HCT116 (cell line): ENCODE results near the gene MAGT1. TPM values are rescaled to one million over a fixed set of nuclear protein-coding genes. Genes with fewer than 3 reads are reported as not detected.
A peak's percentile ranks its signal among the peaks of the same experiment; 100 is the strongest.
"Not testable (repeated sequence)": the region's sequence is repeated elsewhere in the genome, so short reads cannot be mapped to it uniquely, and the experiment has no call there.

Source experiments
- ATAC-seq: fragments of 200-7000 bp; cut with Tn5 transposase; 2 replicates; pipeline ENCODE4 v1.9.1; 2020; ENCODE audit warnings: mild to moderate bottlenecking, moderate library complexity
- Bru-seq: library from RNA; stranded (reverse); fragments of 400-500 nt; gene quantifications from one replicate; lab custom pipeline; 2021; lab: Mats Ljungman, UMichigan
- BruChase-seq, 2 experiments: library from RNA; stranded (reverse); fragments of 400-500 nt; gene quantifications; one replicate each; lab custom pipeline; 2021; lab: Mats Ljungman, UMichigan
- BruUV-seq: library from RNA; stranded (reverse); fragments of 400-500 nt; replicated peaks from 2 replicates; lab custom pipeline; 2021; lab: Mats Ljungman, UMichigan
- CTCF ChIA-PET: fragments of 300-600 bp; sonication (Branson Sonifier 250); formaldehyde crosslinking; loops from one replicate; lab custom pipeline; 2021; ENCODE audit warnings: antibody characterized with exemption; lab: Charles Lee
- POLR2A ChIA-PET: fragments of 300-600, 350-600 bp; sonication (Branson Sonifier 250); formaldehyde crosslinking; loops from one replicate; lab custom pipeline; 2021; ENCODE audit warnings: antibody characterized with exemption; lab: Charles Lee
- RAD21 ChIA-PET, 2 experiments: fragments of 300-600 bp; sonication (Branson Sonifier 250); formaldehyde crosslinking; loops; one replicate each; lab custom pipeline; 2023; ENCODE audit warnings: low total read pairs in 2 of 2; ENCODE audit not compliant: uncharacterized antibody in 2 of 2, unreplicated experiment in 2 of 2, low non-redundant PET in 1 of 2; lab: Charles Lee
- DNase-seq: peaks from one replicate; pipeline ENCODE4 v3.0.0-alpha.2; 2010; ENCODE audit warnings: low read depth, low spot score
- H2AFZ ChIP-seq: fragments of 200-600 bp; shearing (Covaris generic), sonication (generic); 2 replicates; pipeline ENCODE4 v1.6.1; 2017; ENCODE audit warnings: low read depth, mixed run types, mixed read lengths, antibody characterized with exemption, low read length; ENCODE audit not compliant: poor library complexity, severe bottlenecking
- H3K27ac ChIP-seq: 2 replicates; pipeline ENCODE4 v1.5.1; 2012; ENCODE audit warnings: low read depth, low read length
- H3K27me3 ChIP-seq: fragments of 200-600 bp; sonication (generic); 2 replicates; pipeline ENCODE4 v1.6.1; 2016; ENCODE audit warnings: mixed run types, low read length, mixed read lengths; ENCODE audit not compliant: insufficient read depth
- H3K36me3 ChIP-seq, 2 experiments: fragments of 200-500 bp in 1 of 2; fragments of 200-600 bp in 1 of 2; sonication (Bioruptor generic) in 1 of 2; sonication (generic) in 1 of 2; 2 replicates each; pipeline versions ENCODE4 v1.5.1 to v1.6.1; 2014 to 2016; ENCODE audit warnings: low read length in 2 of 2, inconsistent platforms in 1 of 2, mixed read lengths in 1 of 2, mixed run types in 1 of 2; ENCODE audit not compliant: insufficient read depth in 2 of 2, control insufficient read depth in 1 of 2
- H3K4me1 ChIP-seq, 2 experiments: fragments of 200-600 bp in 1 of 2; sonication (generic) in 1 of 2; 2 replicates each; pipeline versions ENCODE4 v1.5.1 to v1.6.1; 2012 to 2017; ENCODE audit warnings: low read length in 2 of 2, inconsistent platforms in 1 of 2, mild to moderate bottlenecking in 1 of 2, mixed read lengths in 1 of 2, mixed run types in 1 of 2, moderate library complexity in 1 of 2; ENCODE audit not compliant: insufficient read depth in 2 of 2, control insufficient read depth in 1 of 2
- H3K4me2 ChIP-seq: fragments of 200-600 bp; sonication (generic); 2 replicates; pipeline ENCODE4 v1.6.1; 2017; ENCODE audit warnings: mixed run types, low read length, mixed read lengths
- H3K4me3 ChIP-seq, 2 experiments: fragments of 200-600 bp in 1 of 2; sonication (generic) in 1 of 2; replicated peaks in 1 of 2; 2 replicates each; pipeline ENCODE4 v1.5.1; 2011 to 2016; ENCODE audit warnings: low read length in 2 of 2, control low read depth in 1 of 2, low read depth in 1 of 2, mild to moderate bottlenecking in 1 of 2, mixed read lengths in 1 of 2, mixed run types in 1 of 2
- H3K79me2 ChIP-seq: fragments of 200-600 bp; sonication (generic); 2 replicates; pipeline ENCODE4 v1.6.1; 2017; ENCODE audit warnings: mild to moderate bottlenecking, mixed run types, low read length, moderate library complexity, mixed read lengths; ENCODE audit not compliant: insufficient read depth
- H3K9ac ChIP-seq: fragments of 200-600 bp; sonication (generic); 2 replicates; pipeline ENCODE4 v1.6.1; 2016; ENCODE audit warnings: low read length, mixed read lengths
- H3K9me2 ChIP-seq: fragments of 200-600 bp; sonication (generic), shearing (Covaris generic); 2 replicates; pipeline ENCODE4 v1.6.1; 2017; ENCODE audit warnings: mixed run types, mild to moderate bottlenecking, moderate library complexity; ENCODE audit not compliant: insufficient read depth
- H3K9me3 ChIP-seq, 2 experiments: fragments of 200-500 bp in 1 of 2; fragments of 200-600 bp in 1 of 2; sonication (Bioruptor generic) in 1 of 2; sonication (generic) in 1 of 2; 2 replicates each; pipeline ENCODE4 v1.6.1; 2014 to 2017; ENCODE audit warnings: low read length in 2 of 2, mixed read lengths in 2 of 2, inconsistent platforms in 1 of 2, low read depth in 1 of 2, mild to moderate bottlenecking in 1 of 2, mixed run types in 1 of 2, moderate library complexity in 1 of 2; ENCODE audit not compliant: control insufficient read depth in 1 of 2, insufficient read depth in 1 of 2
- H4K20me1 ChIP-seq: fragments of 200-600 bp; sonication (generic), shearing (Covaris generic); 2 replicates; pipeline ENCODE4 v1.6.1; 2017; ENCODE audit warnings: mixed run types, mild to moderate bottlenecking, moderate library complexity; ENCODE audit not compliant: insufficient read depth
- CBX3 ChIP-seq: IDR thresholded peaks from 2 replicates; pipeline ENCODE4 v1.6.1; 2012; ENCODE audit warnings: low read depth
- EZH2 ChIP-seq: fragments of 200-600 bp; sonication (generic); IDR thresholded peaks from 2 replicates; pipeline ENCODE4 v1.6.1; 2017; ENCODE audit warnings: antibody characterized with exemption, mixed run types
- EZH2phosphoT487 ChIP-seq: fragments of 200-600 bp; IDR thresholded peaks from 2 replicates; pipeline ENCODE4 v1.6.1; 2018; ENCODE audit warnings: antibody characterized with exemption, borderline replicate concordance
- JUND ChIP-seq: IDR thresholded peaks from 2 replicates; pipeline ENCODE4 v1.6.1; 2012
- MAX ChIP-seq: IDR thresholded peaks from 2 replicates; pipeline ENCODE4 v1.6.1; 2012
- POLR2AphosphoS5 ChIP-seq: IDR thresholded peaks from 2 replicates; pipeline ENCODE4 v1.6.1; 2011; ENCODE audit warnings: mild to moderate bottlenecking, low read depth, low read length, moderate library complexity
- REST ChIP-seq: IDR thresholded peaks from 2 replicates; pipeline ENCODE4 v1.6.1; 2012; ENCODE audit warnings: low read depth
- SIN3A ChIP-seq: IDR thresholded peaks from 2 replicates; pipeline ENCODE4 v1.6.1; 2012; ENCODE audit warnings: low read depth
- SP1 ChIP-seq: IDR thresholded peaks from 2 replicates; pipeline ENCODE4 v1.6.1; 2012; ENCODE audit warnings: low read depth
- YY1 ChIP-seq: IDR thresholded peaks from 2 replicates; pipeline ENCODE4 v1.6.1; 2011; ENCODE audit warnings: low read length, low read depth, moderate library complexity, mild to moderate bottlenecking; ENCODE audit not compliant: insufficient replicate concordance; ENCODE audit errors: extremely low read depth
- ZNF274 ChIP-seq: fragments of 200-500 bp; sonication (Bioruptor generic); IDR thresholded peaks from 2 replicates; pipeline ENCODE4 v1.6.1; 2014; ENCODE audit warnings: mild to moderate bottlenecking, low read depth, low read length, inconsistent platforms
- intact Hi-C: fragments of 100-400 bp; cut with micrococcal nuclease; formaldehyde crosslinking; loops from 2 replicates; pipeline ENCODE4 v1.10.0; 2022
- long read RNA-seq: library from polyadenylated mRNA; unstranded; transcript quantifications from one replicate; pipeline ENCODE4 v2.0.0, GENCODE V29; 2021; ENCODE audit not compliant: unreplicated experiment
- polyA plus RNA-seq: library from polyadenylated mRNA; unstranded; fragments of >200 nt; gene quantifications from 2 replicates; pipeline ENCODE4 v1.2.1, GENCODE V29; 2012; ENCODE audit warnings: missing spikeins
- total RNA-seq: library from RNA; stranded (reverse); gene quantifications from one replicate; pipeline ENCODE4 v1.2.1, GENCODE V29; 2021; ENCODE audit not compliant: unreplicated experiment

Gene MAGT1
- 39.5 TPM for total RNA-seq
- polyA plus RNA-seq = 23.5 and 29.6 TPM in 2 replicates
- percentile 72 among the genes with signal in this experiment for Bru-seq, nascent RNA
- percentile 84 among the genes with signal in this experiment for BruChase-seq, experiment 1, labeled RNA remaining after a 6-hour chase
- BruChase-seq, experiment 2, labeled RNA remaining after a 2-hour chase = percentile 69 among the genes with signal in this experiment
- long read RNA-seq, full-length matches to known transcripts = 19 of 26 reads
- long read RNA-seq, partial matches to known transcripts = 2 of 26 reads
- long read RNA-seq, other reads (novel, unspliced or antisense) = 5 of 26 reads

- CTCF ChIA-PET = no interaction called here
- Histone ChIP-seq H2AFZ (no peak within 1 kb of the TSS), H3K9me3 (no peaks in the 10 kb centered on the region), H4K20me1 (no peaks in the 10 kb centered on the region), H3K36me3 (no peaks in the 10 kb centered on the region), H3K4me2 (peak within 1 kb of the TSS; percentile 84), H3K4me1 (peaks cover 0 to 6% of the 10 kb centered on the region in 2 experiments; a peak in 2 of 4 replicates), H3K9me2 (no peaks in the 10 kb centered on the region), H3K9ac (peak within 1 kb of the TSS; percentile 90), H3K79me2 (peaks cover 55% of the 10 kb centered on the region), H3K27me3 (no peaks in the 10 kb centered on the region), H3K27ac (peak within 1 kb of the TSS; percentile 86), H3K4me3 (peak within 1 kb of the TSS; percentile 79 to 82)
- ATAC-seq (peak; percentile 90), DNase-seq (peak; percentile 92)
- TF ChIP-seq SIN3A (0 out of 2 replicates have a peak, but pooled peaks have one; percentile 58), EZH2 (no peak), MAX (0 out of 2 replicates have a peak, but pooled peaks have one; percentile 13), CBX3 (no peak), JUND (no peak), SP1 (peak; percentile 68), ZNF274 (no peak), POLR2AphosphoS5 (peak; percentile 80), YY1 (peak; percentile 59), EZH2phosphoT487 (no peak), REST (no peak)
- intact Hi-C loops = loop anchor here (5.0 kb wide), 3 partner anchors 108 to 207 kb away; partner anchors contain the start of genes ATRX and PGK1
- POLR2A ChIA-PET = no interaction called here
- RAD21 ChIA-PET = no interaction called here
- BruUV-seq = TSS peak; percentile 71
These were observed at the start of gene MAGT1 for GRCh38 chrX:77894921-77895886. TSS of gene MAGT1 (minus strand) at chrX:77895435. CDS start at chrX:77895410, 25 bp downstream.

GRCh38 chrX:77945031-77945430 lies 49.8 kb upstream of the MAGT1 start:
- POLR2A ChIA-PET, H3K4me3 ChIP-seq, BruUV-seq, H4K20me1 ChIP-seq, ATAC-seq, intact Hi-C loops, H3K9ac ChIP-seq, H3K4me1 ChIP-seq, H2AFZ ChIP-seq, DNase-seq, H3K27ac ChIP-seq, H3K27me3 ChIP-seq, H3K4me2 ChIP-seq, RAD21 ChIA-PET, H3K36me3 ChIP-seq, H3K79me2 ChIP-seq, H3K9me3 ChIP-seq, H3K9me2 ChIP-seq, CTCF ChIA-PET: not testable (repeated sequence)
